Measurements from ENCODE around the gene NFATC2IP. TPM values are rescaled to one million over a fixed set of nuclear protein-coding genes. Genes with fewer than 3 reads are reported as not detected.

NFATC2IP gene
- polyA plus RNA-seq, 1 donor from 2014 or later = 39.1 TPM

DNA sequence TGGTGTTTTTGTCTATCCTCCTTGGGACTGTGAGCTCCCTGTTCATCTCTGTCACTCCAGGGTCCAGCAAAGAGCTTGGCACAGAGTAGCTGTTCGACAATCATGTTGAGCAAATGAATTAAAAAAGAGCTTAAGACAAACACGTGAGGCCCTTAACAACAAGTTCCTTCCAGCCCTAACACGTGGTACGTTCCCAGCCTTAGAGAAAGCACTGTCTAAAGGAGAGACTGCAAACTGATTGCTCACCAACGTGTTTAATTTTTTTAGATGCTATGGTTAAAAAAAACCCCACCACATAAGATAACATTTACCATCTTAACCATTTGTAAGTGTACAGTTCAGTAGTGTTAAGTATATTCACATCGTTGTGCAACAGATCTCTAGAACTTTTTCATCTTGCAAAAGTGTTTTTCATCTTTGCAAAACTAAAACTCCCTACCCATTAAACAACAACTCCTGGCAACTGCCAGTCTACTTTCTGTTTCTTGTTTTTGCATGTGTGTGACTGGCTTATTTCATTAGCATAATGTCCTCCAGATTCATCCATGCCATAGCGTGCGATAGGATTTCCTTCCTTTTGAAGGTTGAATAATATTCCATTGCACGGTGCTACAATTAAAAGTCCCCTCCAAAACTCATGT, 62.3 kb downstream of the NFATC2IP start:
- Histone ChIP-seq H4K20me1 (ENCODE audit: insufficient read depth) (no peaks in the 10 kb centered on the region), H3K27ac (ENCODE audit: low read length) (no peak overlapping the region), H3K9me3 (ENCODE audit: low read length) (no peaks in the 10 kb centered on the region), H3K4me3 (ENCODE audit: low read length) (no peak overlapping the region), H2AFZ (ENCODE audit: low read depth, low read length) (no peak overlapping the region), H3K9ac (ENCODE audit: low read length) (no peak overlapping the region), H3K9me2 (ENCODE audit: insufficient read depth, low read length) (no peaks in the 10 kb centered on the region), H3K79me2 (replicated peaks; ENCODE audit: insufficient read depth, low read length) (no peaks in the 10 kb centered on the region), H3K4me2 (ENCODE audit: low read length) (no peak overlapping the region), H3F3A (ENCODE audit: insufficient read depth, low read length, poor library complexity, severe bottlenecking) (no peaks in the 10 kb centered on the region), H3K36me3 (ENCODE audit: insufficient read depth, low read length) (no peaks in the 10 kb centered on the region), H3K27me3 (ENCODE audit: insufficient read depth, low read depth, low read length) (no peaks in the 10 kb centered on the region)
- no peak for TF ChIP-seq RAD21 (conservative IDR thresholded peaks at IDR 0.05)

DNA sequence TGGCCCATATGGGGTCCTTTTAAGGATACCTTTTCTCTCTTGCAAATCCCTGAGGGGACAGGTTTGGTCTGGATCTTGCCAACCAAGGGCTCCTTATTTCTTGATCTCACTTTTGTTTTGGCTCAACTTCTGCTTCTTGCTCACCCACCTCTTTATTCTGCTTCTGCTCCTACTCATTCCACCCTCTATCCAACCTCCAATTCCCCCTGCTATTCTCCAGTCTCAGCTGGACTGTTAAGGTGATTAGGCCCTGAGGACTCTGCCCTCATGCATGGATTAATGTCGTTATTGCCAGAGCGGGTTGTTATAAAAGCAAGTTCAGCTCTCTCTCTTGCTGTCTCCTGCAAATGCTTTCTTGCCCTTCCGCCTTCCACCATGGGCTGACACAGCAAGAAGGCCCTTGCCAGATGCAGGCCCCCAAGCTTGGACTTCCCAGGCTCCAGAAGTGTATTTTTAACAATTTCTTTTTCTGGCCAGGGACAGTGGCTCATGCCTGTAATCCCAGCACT, 63.9 kb downstream of the NFATC2IP start:
- H3K27me3 ChIP-seq (ENCODE audit: insufficient read depth, low read depth, low read length) = no peaks in the 10 kb centered on the region
- H3F3A ChIP-seq (ENCODE audit: insufficient read depth, low read length, poor library complexity, severe bottlenecking) = no peaks in the 10 kb centered on the region
- H3K9me3 ChIP-seq (ENCODE audit: low read length) = no peaks in the 10 kb centered on the region
- H3K27ac ChIP-seq (ENCODE audit: low read length) = no peak overlapping the region
- H2AFZ ChIP-seq (ENCODE audit: low read depth, low read length) = no peak overlapping the region
- H3K9me2 ChIP-seq (ENCODE audit: insufficient read depth, low read length) = no peaks in the 10 kb centered on the region
- no peak for TF ChIP-seq EP300 (conservative IDR thresholded peaks at IDR 0.05; ENCODE audit: poor library complexity, severe bottlenecking)
- H3K4me3 ChIP-seq (ENCODE audit: low read length) = no peak overlapping the region
- no peaks in the 10 kb centered on the region for H3K79me2 ChIP-seq (replicated peaks; ENCODE audit: insufficient read depth, low read length)
- no peak overlapping the region for H3K4me2 ChIP-seq (ENCODE audit: low read length)
- H4K20me1 ChIP-seq (ENCODE audit: insufficient read depth) = no peaks in the 10 kb centered on the region
- no peaks in the 10 kb centered on the region for H3K36me3 ChIP-seq (ENCODE audit: insufficient read depth, low read length)
- no peak overlapping the region for H3K9ac ChIP-seq (ENCODE audit: low read length)

Other genes starting within 250 kb of the NFATC2IP start
- gene EIF3C, start 239.5 kb upstream of the NFATC2IP start, polyA plus RNA-seq = 85.5 and 92.9 TPM in 2 replicates
- 3.1 and 3.5 TPM in 2 replicates for gene NPIPB9, start 199.2 kb upstream of the NFATC2IP start, polyA plus RNA-seq
- gene ATXN2L, start 127.9 kb upstream of the NFATC2IP start, polyA plus RNA-seq = 24.0 and 38.3 TPM in 2 replicates
- gene TUFM, start 104.6 kb upstream of the NFATC2IP start, polyA plus RNA-seq = 144 and 157 TPM in 2 replicates
- gene SH2B1, start 87.1 kb upstream of the NFATC2IP start, polyA plus RNA-seq = 42.2 and 48.2 TPM in 2 replicates
- gene ATP2A1, start 72.4 kb upstream of the NFATC2IP start, polyA plus RNA-seq = 0.06 and 0.54 TPM in 2 replicates
- gene RABEP2, start 25.7 kb upstream of the NFATC2IP start, polyA plus RNA-seq = 27.5 and 28.7 TPM in 2 replicates
- not detected in 2 replicates for gene CD19, start 19.0 kb upstream of the NFATC2IP start, polyA plus RNA-seq
- 41.6 and 47.3 TPM in 2 replicates for gene SPNS1, start 23.8 kb downstream of the NFATC2IP start, polyA plus RNA-seq
- 6.4 and 9.1 TPM in 2 replicates for gene LAT, start 34.1 kb downstream of the NFATC2IP start, polyA plus RNA-seq

Measured in neural cell (in vitro differentiated cells).